ENCODE measurements around the gene SRP19.

The SRP19 gene

DNA sequence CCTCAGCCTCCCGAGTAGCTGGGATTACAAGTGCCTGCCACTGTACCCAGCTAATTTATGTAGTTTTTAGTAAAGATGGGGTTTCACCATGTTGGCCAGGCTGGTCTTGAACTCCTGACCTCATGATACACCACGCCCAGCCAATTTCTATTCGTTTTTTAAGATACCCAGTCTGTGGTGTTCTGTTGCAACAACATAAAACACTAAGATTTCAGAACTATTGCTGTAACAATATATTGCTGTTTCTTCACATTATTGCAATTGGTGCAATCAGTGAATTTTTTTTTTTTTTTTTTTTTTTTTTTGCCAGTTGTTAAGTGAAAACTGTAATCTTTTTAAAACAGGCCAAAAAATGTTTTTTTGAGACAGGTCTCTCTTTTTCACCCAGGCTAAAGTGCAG, 9.9 kb downstream of the SRP19 start:
- DNase-seq = no peak
- Histone ChIP-seq H4K91ac (ENCODE audit: low read depth, low read length) (no peak overlapping the region), H4K8ac (ENCODE audit: low read depth, low read length) (no peak overlapping the region), H2BK120ac (ENCODE audit: insufficient read depth, low read length, poor library complexity) (no peak overlapping the region), H3K4ac (ENCODE audit: low read depth, low read length) (no peak overlapping the region), H3K4me3 (ENCODE audit: low read depth, low read length) (no peak overlapping the region), H3K36me3 (ENCODE audit: control insufficient read depth in 1 of 2, insufficient read depth in 2 of 2, low read length in 2 of 2) (peaks cover 21 to 33% of the 10 kb centered on the region in 2 experiments), H3K4me1 (ENCODE audit: control insufficient read depth in 1 of 2, insufficient read depth in 2 of 2, low read length in 2 of 2) (no peaks in the 10 kb centered on the region), H2AK5ac (ENCODE audit: low read length) (no peak overlapping the region), H2AFZ (ENCODE audit: insufficient read depth, low read length, poor library complexity) (no peak overlapping the region), H3K9me3 (ENCODE audit: insufficient read depth, low read depth, low read length) (no peaks in the 10 kb centered on the region), H3K79me2 (ENCODE audit: control insufficient read depth, insufficient read depth, low read length, poor library complexity) (no peaks in the 10 kb centered on the region), H3K27me3 (ENCODE audit: insufficient read depth, low read length) (no peaks in the 10 kb centered on the region), H3K18ac (ENCODE audit: low read length) (no peak overlapping the region), H3K14ac (ENCODE audit: low read length) (no peak overlapping the region), H3K79me1 (ENCODE audit: low read length) (no peaks in the 10 kb centered on the region), H3K9ac (ENCODE audit: low read length) (no peak overlapping the region), H3K27ac (ENCODE audit: low read depth, low read length) (no peak overlapping the region), H3K23ac (ENCODE audit: low read length) (no peak overlapping the region), H2BK12ac (ENCODE audit: low read length) (no peak overlapping the region), H4K12ac (ENCODE audit: low read depth, low read length) (no peak overlapping the region), H3K4me2 (ENCODE audit: low read length) (no peak overlapping the region), H2BK5ac (ENCODE audit: low read depth, low read length, poor library complexity) (no peak overlapping the region)
- no CpG with 5 or more reads among the region's 3 CpGs for WGBS (ENCODE audit: extremely low coverage, insufficient coverage, insufficient read length)

- H3K9me3 ChIP-seq (ENCODE audit: insufficient read depth, low read depth, low read length) = no peaks in the 10 kb centered on the region
- no peak overlapping the region for H2AK5ac ChIP-seq (ENCODE audit: low read length)
- H3K79me2 ChIP-seq (ENCODE audit: control insufficient read depth, insufficient read depth, low read length, poor library complexity) = no peaks in the 10 kb centered on the region
- no CpG with 5 or more reads among the region's 2 CpGs for WGBS (ENCODE audit: extremely low coverage, insufficient coverage, insufficient read length)
- no peak overlapping the region for H4K91ac ChIP-seq (ENCODE audit: low read depth, low read length)
- no peak overlapping the region for H4K12ac ChIP-seq (ENCODE audit: low read depth, low read length)
- peak in 1 of 2 donors; percentile 59 for DNase-seq
- H3K14ac ChIP-seq (ENCODE audit: low read length) = no peak overlapping the region
- no peak overlapping the region for H2AFZ ChIP-seq (ENCODE audit: insufficient read depth, low read length, poor library complexity)
- no peaks in the 10 kb centered on the region for H3K4me1 ChIP-seq (ENCODE audit: control insufficient read depth in 1 of 2, insufficient read depth in 2 of 2, low read length in 2 of 2)
- no peaks in the 10 kb centered on the region for H3K27me3 ChIP-seq (ENCODE audit: insufficient read depth, low read length)
- H3K9ac ChIP-seq (ENCODE audit: low read length) = no peak overlapping the region
- H2BK5ac ChIP-seq (ENCODE audit: low read depth, low read length, poor library complexity) = no peak overlapping the region
- H2BK12ac ChIP-seq (ENCODE audit: low read length) = no peak overlapping the region
- H2BK120ac ChIP-seq (ENCODE audit: insufficient read depth, low read length, poor library complexity) = no peak overlapping the region
- no peak overlapping the region for H4K8ac ChIP-seq (ENCODE audit: low read depth, low read length)
- H3K4ac ChIP-seq (ENCODE audit: low read depth, low read length) = no peak overlapping the region
- H3K27ac ChIP-seq (ENCODE audit: low read depth, low read length) = no peak overlapping the region
- H3K4me2 ChIP-seq (ENCODE audit: low read length) = no peak overlapping the region
- H3K18ac ChIP-seq (ENCODE audit: low read length) = no peak overlapping the region
- peaks cover 8 to 20% of the 10 kb centered on the region in 2 experiments for H3K36me3 ChIP-seq (ENCODE audit: control insufficient read depth in 1 of 2, insufficient read depth in 2 of 2, low read length in 2 of 2)
- H3K4me3 ChIP-seq (ENCODE audit: low read depth, low read length) = no peak overlapping the region
- H3K79me1 ChIP-seq (ENCODE audit: low read length) = no peaks in the 10 kb centered on the region
- H3K23ac ChIP-seq (ENCODE audit: low read length) = no peak overlapping the region
Measured at GRCh38 chr5:112876362-112876761, 15.3 kb downstream of the SRP19 start.

- Histone ChIP-seq H4K8ac (ENCODE audit: low read depth, low read length) (no peak overlapping the region), H3K18ac (ENCODE audit: low read length) (no peak overlapping the region), H4K12ac (ENCODE audit: low read depth, low read length) (no peak overlapping the region), H2BK120ac (ENCODE audit: insufficient read depth, low read length, poor library complexity) (no peak overlapping the region), H3K79me1 (ENCODE audit: low read length) (no peaks in the 10 kb centered on the region), H3K14ac (ENCODE audit: low read length) (no peak overlapping the region), H3K4me3 (ENCODE audit: low read depth, low read length) (no peak overlapping the region), H2BK12ac (ENCODE audit: low read length) (no peak overlapping the region), H2BK5ac (ENCODE audit: low read depth, low read length, poor library complexity) (no peak overlapping the region), H3K4me2 (ENCODE audit: low read length) (no peak overlapping the region), H3K4me1 (ENCODE audit: control insufficient read depth in 1 of 2, insufficient read depth in 2 of 2, low read length in 2 of 2) (no peaks in the 10 kb centered on the region), H3K27me3 (ENCODE audit: insufficient read depth, low read length) (no peaks in the 10 kb centered on the region), H4K91ac (ENCODE audit: low read depth, low read length) (no peak overlapping the region), H3K23ac (ENCODE audit: low read length) (no peak overlapping the region), H3K36me3 (ENCODE audit: control insufficient read depth in 1 of 2, insufficient read depth in 2 of 2, low read length in 2 of 2) (peaks cover 8 to 31% of the 10 kb centered on the region in 2 experiments), H3K9me3 (ENCODE audit: insufficient read depth, low read depth, low read length) (no peaks in the 10 kb centered on the region), H2AFZ (ENCODE audit: insufficient read depth, low read length, poor library complexity) (no peak overlapping the region), H3K9ac (ENCODE audit: low read length) (no peak overlapping the region), H3K4ac (ENCODE audit: low read depth, low read length) (no peak overlapping the region), H3K27ac (ENCODE audit: low read depth, low read length) (no peak overlapping the region), H3K79me2 (ENCODE audit: control insufficient read depth, insufficient read depth, low read length, poor library complexity) (no peaks in the 10 kb centered on the region), H2AK5ac (ENCODE audit: low read length) (no peak overlapping the region)
- WGBS (ENCODE audit: extremely low coverage, insufficient coverage, insufficient read length) = no CpG with 5 or more reads among the region's 4 CpGs
- no peak for DNase-seq
Measured at GRCh38 chr5:112878101-112878500, 17.0 kb downstream of the SRP19 start.

DNA sequence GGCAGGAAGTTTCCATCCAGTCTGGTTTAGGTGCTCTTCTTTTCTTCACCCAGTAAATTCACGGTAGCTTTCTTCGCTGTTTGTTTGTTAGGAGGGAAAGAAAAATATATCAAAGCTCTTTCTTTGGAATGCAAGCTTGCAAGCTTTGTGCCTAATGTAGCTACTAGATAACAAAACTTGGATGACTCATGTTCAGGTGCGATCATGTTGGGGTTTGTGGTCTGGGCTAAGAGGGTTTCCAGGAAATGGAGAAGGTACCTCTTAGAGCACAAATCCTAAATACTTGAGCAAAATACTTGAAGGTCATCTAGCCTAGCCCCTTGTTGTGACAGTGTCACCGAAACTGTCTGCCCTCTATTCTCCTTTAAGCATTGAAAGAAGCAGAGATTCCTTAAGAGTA, 17.7 kb downstream of the SRP19 start:
- Histone ChIP-seq H2AK5ac (ENCODE audit: low read length) (no peak overlapping the region), H3K18ac (ENCODE audit: low read length) (no peak overlapping the region), H3K14ac (ENCODE audit: low read length) (no peak overlapping the region), H2BK5ac (ENCODE audit: low read depth, low read length, poor library complexity) (no peak overlapping the region), H4K8ac (ENCODE audit: low read depth, low read length) (no peak overlapping the region), H4K91ac (ENCODE audit: low read depth, low read length) (no peak overlapping the region), H3K23ac (ENCODE audit: low read length) (no peak overlapping the region), H2BK120ac (ENCODE audit: insufficient read depth, low read length, poor library complexity) (no peak overlapping the region), H3K27me3 (ENCODE audit: insufficient read depth, low read length) (no peaks in the 10 kb centered on the region), H2AFZ (ENCODE audit: insufficient read depth, low read length, poor library complexity) (no peak overlapping the region), H3K4me3 (ENCODE audit: low read depth, low read length) (no peak overlapping the region), H3K79me1 (ENCODE audit: low read length) (no peaks in the 10 kb centered on the region), H3K79me2 (ENCODE audit: control insufficient read depth, insufficient read depth, low read length, poor library complexity) (no peaks in the 10 kb centered on the region), H3K4me2 (ENCODE audit: low read length) (peak overlapping the region; percentile 0), H2BK12ac (ENCODE audit: low read length) (no peak overlapping the region), H3K27ac (ENCODE audit: low read depth, low read length) (no peak overlapping the region), H3K36me3 (ENCODE audit: control insufficient read depth in 1 of 2, insufficient read depth in 2 of 2, low read length in 2 of 2) (peaks cover 8 to 33% of the 10 kb centered on the region in 2 experiments), H3K9me3 (ENCODE audit: insufficient read depth, low read depth, low read length) (no peaks in the 10 kb centered on the region), H3K9ac (ENCODE audit: low read length) (no peak overlapping the region), H4K12ac (ENCODE audit: low read depth, low read length) (no peak overlapping the region), H3K4ac (ENCODE audit: low read depth, low read length) (no peak overlapping the region), H3K4me1 (ENCODE audit: control insufficient read depth in 1 of 2, insufficient read depth in 2 of 2, low read length in 2 of 2) (no peaks in the 10 kb centered on the region)
- peak in 1 of 2 donors; percentile 67 for DNase-seq
- no CpG with 5 or more reads among the region's 4 CpGs for WGBS (ENCODE audit: extremely low coverage, insufficient coverage, insufficient read length)
